Measurements from ENCODE around the gene PAPPA2. TPM values are rescaled to one million over a fixed set of nuclear protein-coding genes. Genes with fewer than 3 reads are reported as not detected.

Gene PAPPA2
- total RNA-seq, 1 donor from 2014 or later = 0.41 TPM

- H3K4me3 ChIP-seq = no peak overlapping the region
- H3K36me3 ChIP-seq = no peaks in the 10 kb centered on the region
- H3K9me3 ChIP-seq (replicated peaks) = no peaks in the 10 kb centered on the region
- H3K4me1 ChIP-seq = no peaks in the 10 kb centered on the region
- no peak for DNase-seq
- no peaks in the 10 kb centered on the region for H3K27me3 ChIP-seq (ENCODE audit: low read depth)
- TF ChIP-seq CTCF (IDR thresholded peaks at IDR 0.05; ENCODE audit: borderline replicate concordance) = no peak
- no peak overlapping the region for H3K27ac ChIP-seq (replicated peaks)
- intact Hi-C loops (cut with micrococcal nuclease) = no loop called here
Measured at GRCh38 chr1:176701151-176701866, 238.3 kb downstream of the PAPPA2 start.

GRCh38 chr1:176702901-176703300 is 239.9 kb downstream of the PAPPA2 start:
- no peaks in the 10 kb centered on the region for H3K4me1 ChIP-seq
- no peaks in the 10 kb centered on the region for H3K27me3 ChIP-seq (ENCODE audit: low read depth)
- DNase-seq = no peak
- H3K4me3 ChIP-seq = no peak overlapping the region
- H3K36me3 ChIP-seq = no peaks in the 10 kb centered on the region
- TF ChIP-seq CTCF (IDR thresholded peaks at IDR 0.05; ENCODE audit: borderline replicate concordance) = no peak
- no peaks in the 10 kb centered on the region for H3K9me3 ChIP-seq (replicated peaks)
- H3K27ac ChIP-seq (replicated peaks) = no peak overlapping the region
- intact Hi-C loops (cut with micrococcal nuclease) = no loop called here

- intact Hi-C loops (cut with micrococcal nuclease) = no loop called here
Measured at GRCh38 chr1:176705585-176705984, 242.6 kb downstream of the PAPPA2 start.

GRCh38 chr1:176717066-176717750 is 254.2 kb downstream of the PAPPA2 start:
- no peak for TF ChIP-seq CTCF (IDR thresholded peaks at IDR 0.05; ENCODE audit: borderline replicate concordance)
- H3K27ac ChIP-seq (replicated peaks) = peak overlapping the region; percentile 10
- no peak for DNase-seq
- H3K27me3 ChIP-seq (ENCODE audit: low read depth) = no peaks in the 10 kb centered on the region
- H3K36me3 ChIP-seq = no peaks in the 10 kb centered on the region
- intact Hi-C loops (cut with micrococcal nuclease) = no loop called here
- no peaks in the 10 kb centered on the region for H3K9me3 ChIP-seq (replicated peaks)
- H3K4me3 ChIP-seq = no peak overlapping the region
- H3K4me1 ChIP-seq = peaks cover 8% of the 10 kb centered on the region

More at GRCh38 chr1:176705585-176705984, 242.6 kb downstream of the PAPPA2 start:
- no peak overlapping the region for H3K4me3 ChIP-seq
- no peaks in the 10 kb centered on the region for H3K36me3 ChIP-seq
- DNase-seq = no peak
- no peak for TF ChIP-seq CTCF (IDR thresholded peaks at IDR 0.05; ENCODE audit: borderline replicate concordance)
- H3K27me3 ChIP-seq (ENCODE audit: low read depth) = no peaks in the 10 kb centered on the region
- no peak overlapping the region for H3K27ac ChIP-seq (replicated peaks)
- H3K9me3 ChIP-seq (replicated peaks) = no peaks in the 10 kb centered on the region
- H3K4me1 ChIP-seq = no peaks in the 10 kb centered on the region

GRCh38 chr1:176719447-176719846 is 256.5 kb downstream of the PAPPA2 start:
- TF ChIP-seq CTCF (IDR thresholded peaks at IDR 0.05; ENCODE audit: borderline replicate concordance) = no peak
- Histone ChIP-seq H3K4me1 (peaks cover 8% of the 10 kb centered on the region), H3K36me3 (no peaks in the 10 kb centered on the region), H3K9me3 (replicated peaks) (no peaks in the 10 kb centered on the region), H3K4me3 (no peak overlapping the region), H3K27ac (replicated peaks) (no peak overlapping the region), H3K27me3 (ENCODE audit: low read depth) (no peaks in the 10 kb centered on the region)
- DNase-seq = no peak
- intact Hi-C loops (cut with micrococcal nuclease) = no loop called here

All from left ventricle myocardium inferior (tissue), 1 donor.